Peyer's patch (tissue), 4 donors: ENCODE measurements around the gene MACROD2. TPM values are rescaled to one million over a fixed set of nuclear protein-coding genes. Genes with fewer than 3 reads are reported as not detected.

ENCODE experiments used
- DNase-seq, 3 donors: peaks; one replicate each; pipeline ENCODE4 v3.0.0-alpha.2; 2017 to 2019
- H3K27ac ChIP-seq, 4 donors: fragments of 200-600 bp; sonication (generic); one replicate each; pipeline ENCODE4 v1.5.1; 2016 to 2019
- H3K27me3 ChIP-seq, 2 donors: fragments of 200-600 bp; sonication (generic); one replicate each; pipeline ENCODE4 v1.5.1; 2019
- H3K36me3 ChIP-seq, 3 donors: fragments of 200-600 bp; sonication (generic); one replicate each; pipeline ENCODE4 v1.5.1; 2016 to 2019
- H3K4me1 ChIP-seq, 4 donors: fragments of 200-600 bp; sonication (generic); one replicate each; pipeline ENCODE4 v1.5.1; 2016 to 2019
- H3K4me3 ChIP-seq, 4 donors: fragments of 200-600 bp; sonication (generic); 1 replicate in 3 of 4; 2 replicates in 1 of 4; pipeline ENCODE4 v1.5.1; 2016 to 2019; ENCODE audit warnings: mild to moderate bottlenecking in 1 of 4
- H3K9me3 ChIP-seq, 4 donors: fragments of 200-600 bp; sonication (generic); one replicate each; pipeline ENCODE4 v1.5.1; 2016 to 2019; ENCODE audit warnings: mild to moderate bottlenecking in 1 of 4
- POLR2A ChIP-seq, 2 donors: fragments of 450-650 bp; IDR thresholded peaks; one replicate each; pipeline ENCODE4 v1.5.1; 2017; ENCODE audit warnings: antibody characterized with exemption in 2 of 2, mild to moderate bottlenecking in 2 of 2, moderate library complexity in 2 of 2
- total RNA-seq, 4 donors: library from RNA; depleted of rRNA; stranded (reverse); fragments of >200 nt; gene quantifications; one replicate each; pipeline ENCODE4 v1.1.0, GENCODE V29; 2016
- TF ChIP-seq, protein P1 (sequence below), 6 experiments: fragments of 450-650 bp in 4 of 6; fragments of 200-600 bp in 2 of 6; sonication (generic) in 1 of 6; IDR thresholded peaks; one replicate each; pipeline ENCODE4 v1.5.1; 2017 to 2019; ENCODE audit warnings: antibody characterized with exemption in 6 of 6, mild to moderate bottlenecking in 3 of 6, moderate library complexity in 1 of 6

The MACROD2 gene
- total RNA-seq, 4 donors from 2014 or later, result 2.5 to 10.7 (median 6.5) TPM

DNA sequence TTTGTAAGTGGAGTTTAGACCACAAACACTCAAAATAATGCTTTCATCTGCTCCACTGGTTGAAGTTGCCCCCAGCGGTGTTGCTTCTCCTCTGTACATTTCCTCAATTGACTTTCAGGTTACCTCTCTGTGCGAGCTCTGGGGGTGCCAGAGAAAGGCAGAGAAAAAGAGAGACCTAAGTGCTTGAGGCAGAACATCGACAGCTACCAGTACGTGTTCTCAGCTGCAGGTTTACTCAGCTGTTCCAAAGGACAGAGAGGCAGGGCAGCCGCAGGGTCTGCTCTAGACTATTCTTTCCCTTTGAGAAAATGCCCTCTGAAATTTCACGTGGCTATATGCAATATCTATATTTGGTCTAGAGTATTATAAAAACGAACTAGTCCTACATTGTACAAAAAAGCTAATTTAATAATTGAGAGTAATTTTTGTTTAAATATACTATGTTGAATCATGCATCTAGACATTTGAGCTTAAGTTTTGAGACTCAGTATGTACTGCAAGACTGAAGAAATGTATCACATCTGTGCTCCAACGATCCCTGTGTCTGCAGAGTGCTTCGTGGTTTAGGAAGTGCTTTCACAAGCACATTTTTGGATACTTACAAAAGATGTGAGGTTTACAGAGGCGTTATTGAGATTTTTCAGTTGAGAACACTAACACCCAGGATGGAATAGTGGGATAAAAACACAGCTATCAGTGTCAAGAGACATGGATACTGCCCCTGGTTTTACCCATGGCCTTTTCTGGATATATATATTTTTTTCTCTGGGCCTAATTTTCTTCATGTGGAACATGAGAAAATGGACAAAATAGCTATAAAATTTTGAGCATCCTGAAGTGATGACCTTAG lies 795.7 kb downstream of the MACROD2 start:
- no peaks in the 10 kb centered on the region for H3K4me1 ChIP-seq
- no peak for DNase-seq
- no peak for TF ChIP-seq POLR2A (IDR thresholded peaks at IDR 0.05)
- TF ChIP-seq, protein P1, sequence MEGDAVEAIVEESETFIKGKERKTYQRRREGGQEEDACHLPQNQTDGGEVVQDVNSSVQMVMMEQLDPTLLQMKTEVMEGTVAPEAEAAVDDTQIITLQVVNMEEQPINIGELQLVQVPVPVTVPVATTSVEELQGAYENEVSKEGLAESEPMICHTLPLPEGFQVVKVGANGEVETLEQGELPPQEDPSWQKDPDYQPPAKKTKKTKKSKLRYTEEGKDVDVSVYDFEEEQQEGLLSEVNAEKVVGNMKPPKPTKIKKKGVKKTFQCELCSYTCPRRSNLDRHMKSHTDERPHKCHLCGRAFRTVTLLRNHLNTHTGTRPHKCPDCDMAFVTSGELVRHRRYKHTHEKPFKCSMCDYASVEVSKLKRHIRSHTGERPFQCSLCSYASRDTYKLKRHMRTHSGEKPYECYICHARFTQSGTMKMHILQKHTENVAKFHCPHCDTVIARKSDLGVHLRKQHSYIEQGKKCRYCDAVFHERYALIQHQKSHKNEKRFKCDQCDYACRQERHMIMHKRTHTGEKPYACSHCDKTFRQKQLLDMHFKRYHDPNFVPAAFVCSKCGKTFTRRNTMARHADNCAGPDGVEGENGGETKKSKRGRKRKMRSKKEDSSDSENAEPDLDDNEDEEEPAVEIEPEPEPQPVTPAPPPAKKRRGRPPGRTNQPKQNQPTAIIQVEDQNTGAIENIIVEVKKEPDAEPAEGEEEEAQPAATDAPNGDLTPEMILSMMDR (IDR thresholded peaks at IDR 0.05), result no peak

DNA sequence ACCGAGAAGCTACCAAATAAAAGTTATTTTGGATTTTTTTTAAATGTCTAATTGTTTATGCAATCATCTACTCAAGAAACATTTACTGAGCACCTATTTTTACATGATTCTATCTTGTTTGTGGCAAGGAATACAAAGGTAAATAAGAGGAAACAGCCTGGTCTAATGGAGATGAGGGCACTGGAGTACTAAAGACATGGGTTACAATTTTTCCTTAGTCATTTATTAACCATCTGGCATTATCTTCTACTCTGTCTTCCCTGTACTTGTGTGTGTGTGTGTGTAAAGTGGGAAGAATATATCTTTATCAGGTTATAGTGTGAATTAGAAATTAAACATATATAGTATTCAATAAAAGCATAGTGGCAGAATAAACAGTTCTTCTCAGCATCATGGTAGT lies 797.6 kb downstream of the MACROD2 start:
- TF ChIP-seq, protein P1 (IDR thresholded peaks at IDR 0.05), result no peak
- TF ChIP-seq POLR2A (IDR thresholded peaks at IDR 0.05), result no peak

More for the DNA sequence above, 795.7 kb downstream of the MACROD2 start:
- Histone ChIP-seq H3K4me3 (no peak overlapping the region), H3K27me3 (no peaks in the 10 kb centered on the region), H3K9me3 (no peaks in the 10 kb centered on the region), H3K27ac (no peak overlapping the region), H3K36me3 (no peaks in the 10 kb centered on the region)

DNA sequence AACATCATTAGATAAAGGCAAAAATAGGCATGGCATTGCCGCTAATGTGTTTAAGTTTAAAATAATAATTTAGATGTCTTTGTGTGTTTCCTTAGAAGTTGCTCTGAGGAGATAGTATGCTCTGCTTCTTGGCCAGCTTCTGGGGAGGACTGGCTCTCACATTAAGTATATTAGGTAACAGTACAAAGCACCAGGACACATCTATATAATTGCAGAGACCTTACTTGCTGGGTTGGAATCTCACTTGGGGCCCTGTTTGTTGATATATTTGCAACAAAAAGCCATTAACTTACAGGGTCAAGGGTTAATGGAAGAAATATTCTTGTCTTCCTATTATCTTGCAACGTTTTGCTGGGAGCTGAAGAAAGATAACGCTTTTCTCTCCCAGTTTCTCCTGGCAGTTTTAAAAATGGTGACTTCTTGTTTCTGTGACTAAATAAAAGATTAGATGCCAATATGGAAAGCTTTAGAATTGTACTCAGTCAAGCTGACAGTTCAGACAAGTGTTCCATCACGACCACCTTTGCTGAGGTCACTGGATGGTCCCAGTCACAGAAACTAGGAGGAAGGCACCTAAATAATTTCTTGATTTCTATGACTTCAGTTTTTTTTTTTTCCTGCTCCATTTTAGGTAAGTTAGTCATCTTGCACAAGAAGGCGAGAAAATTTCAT lies 804.4 kb downstream of the MACROD2 start:
- TF ChIP-seq POLR2A (IDR thresholded peaks at IDR 0.05), result no peak
- TF ChIP-seq, protein P1 (IDR thresholded peaks at IDR 0.05), result no peak
- Histone ChIP-seq H3K4me1 (no peaks in the 10 kb centered on the region), H3K36me3 (no peaks in the 10 kb centered on the region), H3K9me3 (no peaks in the 10 kb centered on the region), H3K27me3 (no peaks in the 10 kb centered on the region), H3K4me3 (no peak overlapping the region), H3K27ac (no peak overlapping the region)
- DNase-seq, result no peak

More for the DNA sequence above, 797.6 kb downstream of the MACROD2 start:
- H3K27me3 ChIP-seq, result no peaks in the 10 kb centered on the region
- H3K9me3 ChIP-seq, result no peaks in the 10 kb centered on the region
- no peak overlapping the region for H3K4me3 ChIP-seq
- no peaks in the 10 kb centered on the region for H3K36me3 ChIP-seq
- H3K27ac ChIP-seq, result no peak overlapping the region
- H3K4me1 ChIP-seq, result no peaks in the 10 kb centered on the region
- DNase-seq, result no peak

DNA sequence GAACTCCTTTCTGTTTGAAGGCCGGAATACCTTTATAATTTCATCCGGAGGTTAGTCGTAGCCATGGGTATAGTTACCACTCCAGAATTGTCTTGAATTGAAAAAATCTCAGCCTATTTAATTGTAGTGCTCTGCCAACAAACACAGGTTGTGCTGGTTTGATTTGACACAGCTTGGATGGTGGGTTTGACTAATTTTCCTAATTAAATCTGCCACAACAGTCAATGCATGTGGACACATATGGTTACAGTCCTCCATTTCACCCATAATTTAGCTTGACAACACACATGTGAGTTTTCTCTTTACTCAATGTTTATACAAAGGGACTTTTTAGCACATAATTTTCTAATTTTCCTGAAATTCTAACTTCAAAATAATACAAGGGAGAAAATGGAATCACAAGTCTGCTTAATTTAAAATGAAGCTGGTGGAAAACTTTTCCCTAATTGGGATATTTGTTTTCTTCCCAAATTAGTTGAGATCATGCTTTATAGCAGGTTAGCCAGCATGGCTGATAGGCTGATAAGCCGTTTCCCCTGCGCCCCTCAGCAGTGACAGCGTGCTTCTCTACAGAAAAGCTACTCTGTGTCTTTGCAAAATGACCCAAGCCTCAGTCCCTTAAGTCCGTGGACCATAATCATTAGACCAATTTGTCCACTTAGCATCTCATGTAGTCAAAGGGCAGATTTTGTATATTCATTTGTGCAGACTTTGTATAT lies 805.5 kb downstream of the MACROD2 start:
- TF ChIP-seq POLR2A (IDR thresholded peaks at IDR 0.05), result no peak
- TF ChIP-seq, protein P1 (IDR thresholded peaks at IDR 0.05), result no peak
- H3K27ac ChIP-seq, result no peak overlapping the region

DNA sequence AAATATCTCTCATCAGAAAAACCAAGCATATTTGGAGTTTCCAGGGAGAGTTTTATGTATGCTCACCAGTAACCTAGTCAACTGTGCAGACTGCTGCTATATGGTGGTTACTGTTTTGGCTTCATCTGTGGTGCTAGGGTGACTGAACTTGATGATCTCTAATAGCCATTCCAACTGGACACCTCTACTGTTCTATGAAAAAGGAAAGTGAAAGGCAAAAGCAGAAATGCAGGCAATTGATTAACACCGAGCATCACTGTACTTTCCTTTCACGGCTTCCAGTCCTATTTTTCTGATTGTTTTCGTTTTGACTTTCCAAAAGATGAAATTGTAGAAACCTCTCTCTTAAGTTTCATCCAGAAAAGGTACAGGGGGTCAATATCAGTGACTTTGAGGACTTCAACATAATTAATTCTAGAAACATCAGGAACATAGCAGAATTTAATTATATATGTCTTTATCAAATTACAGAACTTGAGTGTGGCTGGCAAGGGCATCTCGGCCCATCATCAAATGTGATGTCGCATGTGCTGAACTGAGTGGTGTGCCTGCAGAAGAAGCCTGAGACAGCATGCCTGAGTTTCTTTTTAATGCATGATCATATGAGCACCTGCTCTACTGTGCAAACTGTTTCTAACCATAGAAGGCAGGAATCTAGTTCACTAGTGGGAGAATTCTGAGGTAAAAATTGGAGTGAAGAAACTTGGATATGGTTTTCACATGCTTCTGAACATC lies 806.4 kb downstream of the MACROD2 start:
- H3K27ac ChIP-seq, result no peak overlapping the region
- H3K36me3 ChIP-seq, result no peaks in the 10 kb centered on the region
- DNase-seq, result no peak

More for the DNA sequence above, 805.5 kb downstream of the MACROD2 start:
- no peaks in the 10 kb centered on the region for H3K9me3 ChIP-seq
- H3K36me3 ChIP-seq, result no peaks in the 10 kb centered on the region
- no peak for DNase-seq
- H3K4me1 ChIP-seq, result no peaks in the 10 kb centered on the region
- H3K27me3 ChIP-seq, result no peaks in the 10 kb centered on the region
- no peak overlapping the region for H3K4me3 ChIP-seq

More for the DNA sequence above, 806.4 kb downstream of the MACROD2 start:
- H3K4me1 ChIP-seq, result no peaks in the 10 kb centered on the region
- H3K4me3 ChIP-seq, result no peak overlapping the region
- H3K27me3 ChIP-seq, result no peaks in the 10 kb centered on the region
- no peak for TF ChIP-seq POLR2A (IDR thresholded peaks at IDR 0.05)
- TF ChIP-seq, protein P1 (IDR thresholded peaks at IDR 0.05), result no peak
- no peaks in the 10 kb centered on the region for H3K9me3 ChIP-seq
